ENCODE results near the gene INTS7.
"Not testable (repeated sequence)": the region's sequence is repeated elsewhere in the genome, so short reads cannot be mapped to it uniquely, and the experiment has no call there.

INTS7 gene

GRCh38 chr1:212035835-212036605 is 663 bp upstream of the INTS7 start:
- no peak for DNase-seq

GRCh38 chr1:212034516-212035122 is 738 bp downstream of the INTS7 start:
- DNase-seq = no peak

GRCh38 chr1:212030936-212031528 is 4.3 kb downstream of the INTS7 start:
- DNase-seq = no peak

GRCh38 chr1:212027727-212028126 is 7.6 kb downstream of the INTS7 start:
- not testable (repeated sequence) for DNase-seq

GRCh38 chr1:212024469-212025149 is 10.7 kb downstream of the INTS7 start:
- DNase-seq = no peak

GRCh38 chr1:212022908-212023307 is 12.4 kb downstream of the INTS7 start:
- DNase-seq = not testable (repeated sequence)

GRCh38 chr1:212021563-212021962 is 13.8 kb downstream of the INTS7 start:
- DNase-seq = no peak

GRCh38 chr1:212020975-212021374 is 14.4 kb downstream of the INTS7 start:
- DNase-seq = no peak

GRCh38 chr1:212013672-212014071 is 21.7 kb downstream of the INTS7 start:
- no peak for DNase-seq

- DNase-seq = peak; percentile 58
Measured at GRCh38 chr1:212012034-212012740, 23.2 kb downstream of the INTS7 start.

GRCh38 chr1:212010004-212010403 is 25.4 kb downstream of the INTS7 start:
- no peak for DNase-seq

- no peak for DNase-seq
Measured at GRCh38 chr1:212009561-212009960, 25.8 kb downstream of the INTS7 start.

GRCh38 chr1:212007886-212008285 is 27.5 kb downstream of the INTS7 start:
- no peak for DNase-seq

GRCh38 chr1:212007178-212007577 is 28.2 kb downstream of the INTS7 start:
- no peak for DNase-seq

- no peak for DNase-seq
Measured at GRCh38 chr1:212004895-212005608, 30.3 kb downstream of the INTS7 start.

GRCh38 chr1:212002536-212002935 is 32.8 kb downstream of the INTS7 start:
- DNase-seq = no peak

- not testable (repeated sequence) for DNase-seq
Measured at GRCh38 chr1:211997426-211997825, 37.9 kb downstream of the INTS7 start.

- no peak for DNase-seq
Measured at GRCh38 chr1:211991695-211992094, 43.7 kb downstream of the INTS7 start.

- no peak for DNase-seq
Measured at GRCh38 chr1:211986628-211987254, 48.6 kb downstream of the INTS7 start.

- DNase-seq = no peak
Measured at GRCh38 chr1:211985556-211986264, 49.6 kb downstream of the INTS7 start.

GRCh38 chr1:211978596-211978995 is 56.8 kb downstream of the INTS7 start:
- DNase-seq = no peak

All from COR-L47 (cell line).